Measurements from ENCODE around the gene INHBC.
"Not testable (repeated sequence)": the region's sequence is repeated elsewhere in the genome, so short reads cannot be mapped to it uniquely, and the experiment has no call there.

The INHBC gene

GRCh38 chr12:57397441-57397840 is 37.1 kb upstream of the INHBC start:
- no peak overlapping the region for H3K4me3 ChIP-seq (ENCODE audit: low read depth, low read length)
- no peak for TF ChIP-seq CTCF (IDR thresholded peaks at IDR 0.05; ENCODE audit: low read depth, low read length)

GRCh38 chr12:57399718-57400463 is 34.7 kb upstream of the INHBC start:
- H3K4me3 ChIP-seq (ENCODE audit: low read depth, low read length), result not testable (repeated sequence)

- TF ChIP-seq CTCF (IDR thresholded peaks at IDR 0.05; ENCODE audit: low read depth, low read length), result no peak
- H3K4me3 ChIP-seq (ENCODE audit: low read depth, low read length), result no peak overlapping the region
Observed at GRCh38 chr12:57401165-57401564, 33.4 kb upstream of the INHBC start.

- H3K4me3 ChIP-seq (ENCODE audit: low read depth, low read length), result not testable (repeated sequence)
Observed at GRCh38 chr12:57402156-57402555, 32.4 kb upstream of the INHBC start.

- TF ChIP-seq CTCF (IDR thresholded peaks at IDR 0.05; ENCODE audit: low read depth, low read length), result no peak
- no peak overlapping the region for H3K4me3 ChIP-seq (ENCODE audit: low read depth, low read length)
Observed at GRCh38 chr12:57404966-57405640, 29.5 kb upstream of the INHBC start.

GRCh38 chr12:57410534-57410933 is 24.1 kb upstream of the INHBC start:
- no peak for TF ChIP-seq CTCF (IDR thresholded peaks at IDR 0.05; ENCODE audit: low read depth, low read length)
- no peak overlapping the region for H3K4me3 ChIP-seq (ENCODE audit: low read depth, low read length)

- H3K4me3 ChIP-seq (ENCODE audit: low read depth, low read length), result not testable (repeated sequence)
Observed at GRCh38 chr12:57414160-57414559, 20.4 kb upstream of the INHBC start.

GRCh38 chr12:57415088-57415487 is 19.5 kb upstream of the INHBC start:
- no peak for TF ChIP-seq CTCF (IDR thresholded peaks at IDR 0.05; ENCODE audit: low read depth, low read length)
- H3K4me3 ChIP-seq (ENCODE audit: low read depth, low read length), result no peak overlapping the region
